GM23248 (cell line): Measurements from ENCODE around the gene IQGAP2. TPM values are rescaled to one million over a fixed set of nuclear protein-coding genes. Genes with fewer than 3 reads are reported as not detected.

Experiments used
- DNase-seq: peaks from one replicate; pipeline ENCODE4 v3.0.0-alpha.2; 2015
- H2AFZ ChIP-seq: fragments of 200-600 bp; sonication (generic); 2 replicates; pipeline ENCODE4 v1.6.1; 2016; ENCODE audit warnings: antibody characterized with exemption
- H3F3A ChIP-seq: fragments of 200-600 bp; sonication (generic); 2 replicates; pipeline ENCODE4 v1.6.1; 2016; ENCODE audit warnings: mild to moderate bottlenecking, antibody characterized with exemption, mixed run types; ENCODE audit not compliant: insufficient read depth
- H3K27ac ChIP-seq: fragments of 200-600 bp; sonication (generic); 2 replicates; pipeline ENCODE4 v1.5.1; 2016; ENCODE audit warnings: mild to moderate bottlenecking
- H3K27me3 ChIP-seq: fragments of 200-600 bp; sonication (generic); replicated peaks from 2 replicates; pipeline ENCODE4 v1.6.1; 2016; ENCODE audit warnings: mild to moderate bottlenecking; ENCODE audit not compliant: insufficient read depth
- H3K36me3 ChIP-seq: fragments of 200-600 bp; sonication (generic); 2 replicates; pipeline ENCODE4 v1.6.1; 2016; ENCODE audit warnings: low read depth, mild to moderate bottlenecking
- H3K4me1 ChIP-seq: fragments of 200-600 bp; sonication (generic); 2 replicates; pipeline ENCODE4 v1.6.1; 2016; ENCODE audit warnings: mild to moderate bottlenecking; ENCODE audit not compliant: insufficient read depth
- H3K4me2 ChIP-seq: fragments of 200-600 bp; sonication (generic); one replicate; pipeline ENCODE4 v1.6.1; 2016; ENCODE audit warnings: mild to moderate bottlenecking; ENCODE audit not compliant: unreplicated experiment
- H3K4me3 ChIP-seq: fragments of 200-600 bp; sonication (generic); 2 replicates; pipeline ENCODE4 v1.5.1; 2016; ENCODE audit warnings: mild to moderate bottlenecking
- H3K79me2 ChIP-seq: fragments of 200-600 bp; sonication (generic); 2 replicates; pipeline ENCODE4 v1.6.1; 2016; ENCODE audit warnings: mild to moderate bottlenecking; ENCODE audit not compliant: insufficient read depth
- H3K9ac ChIP-seq: fragments of 200-600 bp; sonication (generic); 2 replicates; pipeline ENCODE4 v1.6.1; 2016; ENCODE audit warnings: mild to moderate bottlenecking
- H3K9me2 ChIP-seq: fragments of 200-600 bp; sonication (generic); 2 replicates; pipeline ENCODE4 v1.6.1; 2016; ENCODE audit warnings: mixed run types, mild to moderate bottlenecking, moderate library complexity; ENCODE audit not compliant: insufficient read depth
- H3K9me3 ChIP-seq: fragments of 200-600 bp; sonication (generic); one replicate; pipeline ENCODE4 v1.6.1; 2017; ENCODE audit warnings: low read depth
- H4K20me1 ChIP-seq: fragments of 200-600 bp; sonication (generic); 2 replicates; pipeline ENCODE4 v1.6.0; 2016; ENCODE audit not compliant: insufficient read depth
- EZH2 ChIP-seq: fragments of 200-600 bp; sonication (generic); IDR thresholded peaks from 2 replicates; pipeline ENCODE4 v1.6.1; 2018; ENCODE audit warnings: antibody characterized with exemption, mild to moderate bottlenecking; ENCODE audit not compliant: insufficient read depth, poor library complexity, severe bottlenecking
- EZH2phosphoT487 ChIP-seq: fragments of 200-600 bp; sonication (generic); IDR thresholded peaks from 2 replicates; pipeline ENCODE4 v1.6.1; 2018; ENCODE audit warnings: antibody characterized with exemption, moderate library complexity, mild to moderate bottlenecking, low read depth; ENCODE audit not compliant: insufficient read depth
- WGBS, 2 experiments: methylation state at CpG; one replicate each; pipeline ENCODE4 v1.1.6; 2015 to 2017; ENCODE audit warnings: low lambda C conversion rate in 2 of 2, low coverage in 1 of 2; ENCODE audit errors: missing lambda C conversion rate in 2 of 2; 5-methylcytosine and 5-hydroxymethylcytosine counted together
- in situ Hi-C: fragments of 300-500 bp; cut with MboI; formaldehyde crosslinking; loops from 2 replicates; pipeline ENCODE4 v1.15.0; 2020
- polyA plus RNA-seq: library from polyadenylated mRNA; unstranded; fragments of >200 nt; fragmentation: Nextera tagmentation; extraction: Ambion mirVana; gene quantifications from 2 replicates; pipeline ENCODE4 v1.2.1, GENCODE V29; 2016
- total RNA-seq: library from RNA; depleted of rRNA; stranded (reverse); fragments of >200 nt; shearing (Covaris generic); gene quantifications from 2 replicates; pipeline ENCODE4 v1.2.3, GENCODE V29; 2014

The IQGAP2 gene
- total and polyA plus RNA-seq, 2 experiments from 2014 or later = 0.11 TPM; not detected in 1

GRCh38 chr5:76451031-76451701 is 48.1 kb downstream of the IQGAP2 start:
- Histone ChIP-seq H3K27me3 (no peaks in the 10 kb centered on the region; the same call in 1 of the 2 replicates), H3K27ac (no peak overlapping the region), H3K9ac (no peak overlapping the region), H2AFZ (no peak overlapping the region), H3K4me3 (no peak overlapping the region), H3K4me1 (no peaks in the 10 kb centered on the region), H3K79me2 (no peaks in the 10 kb centered on the region), H4K20me1 (no peaks in the 10 kb centered on the region), H3K9me3 (no peaks in the 10 kb centered on the region), H3F3A (no peaks in the 10 kb centered on the region), H3K36me3 (no peaks in the 10 kb centered on the region), H3K4me2 (no peak overlapping the region), H3K9me2 (no peaks in the 10 kb centered on the region)
- in situ Hi-C loops = no loop called here
- no peak for DNase-seq
- 26 to 29% methylated on average over 6 of the region's 6 CpGs for WGBS, 2 experiments
- no peak for TF ChIP-seq EZH2phosphoT487
- TF ChIP-seq EZH2 = no peak

- TF ChIP-seq EZH2 (no peak), EZH2phosphoT487 (no peak)
- DNase-seq = no peak
- Histone ChIP-seq H4K20me1 (no peaks in the 10 kb centered on the region), H3K9me2 (no peaks in the 10 kb centered on the region), H3K27ac (no peak overlapping the region), H2AFZ (no peak overlapping the region), H3K4me3 (no peak overlapping the region), H3K27me3 (no peaks in the 10 kb centered on the region; the same call in 1 of the 2 replicates), H3K9me3 (no peaks in the 10 kb centered on the region), H3F3A (no peaks in the 10 kb centered on the region), H3K4me1 (no peaks in the 10 kb centered on the region), H3K79me2 (no peaks in the 10 kb centered on the region), H3K4me2 (no peak overlapping the region), H3K36me3 (no peaks in the 10 kb centered on the region), H3K9ac (no peak overlapping the region)
- in situ Hi-C loops = no loop called here
- WGBS, 2 experiments = 0% methylated on average over 4 of the region's 4 CpGs
These were observed 52.5 kb downstream of the IQGAP2 start for GRCh38 chr5:76455531-76456133.

- no peak overlapping the region for H2AFZ ChIP-seq
- no peaks in the 10 kb centered on the region for H3K79me2 ChIP-seq
- in situ Hi-C loops = no loop called here
- no peak overlapping the region for H3K9ac ChIP-seq
- no peaks in the 10 kb centered on the region for H3K9me3 ChIP-seq
- H3K4me2 ChIP-seq = no peak overlapping the region
- H3F3A ChIP-seq = no peaks in the 10 kb centered on the region
- H3K27ac ChIP-seq = no peak overlapping the region
- WGBS, 2 experiments = 23 to 43% methylated on average over 4 of the region's 4 CpGs
- H3K4me1 ChIP-seq = no peaks in the 10 kb centered on the region
- TF ChIP-seq EZH2 (no peak), EZH2phosphoT487 (no peak)
- no peak overlapping the region for H3K4me3 ChIP-seq
- no peaks in the 10 kb centered on the region for H3K36me3 ChIP-seq
- DNase-seq = no peak
- no peaks in the 10 kb centered on the region for H4K20me1 ChIP-seq
- no peaks in the 10 kb centered on the region for H3K9me2 ChIP-seq
- no peaks in the 10 kb centered on the region for H3K27me3 ChIP-seq
These were observed 53.2 kb downstream of the IQGAP2 start for GRCh38 chr5:76456258-76456657.

- no peak overlapping the region for H3K9ac ChIP-seq
- no peaks in the 10 kb centered on the region for H3K79me2 ChIP-seq
- H3K4me2 ChIP-seq = no peak overlapping the region
- H3K27ac ChIP-seq = no peak overlapping the region
- no peaks in the 10 kb centered on the region for H3K27me3 ChIP-seq
- H3F3A ChIP-seq = no peaks in the 10 kb centered on the region
- DNase-seq = no peak
- no peak overlapping the region for H2AFZ ChIP-seq
- H3K9me2 ChIP-seq = no peaks in the 10 kb centered on the region
- no peaks in the 10 kb centered on the region for H3K9me3 ChIP-seq
- TF ChIP-seq EZH2 = no peak
- no peak for TF ChIP-seq EZH2phosphoT487
- no peaks in the 10 kb centered on the region for H4K20me1 ChIP-seq
- 12 to 23% methylated on average over 4 of the region's 4 CpGs for WGBS, 2 experiments
- no peaks in the 10 kb centered on the region for H3K36me3 ChIP-seq
- in situ Hi-C loops = no loop called here
- no peak overlapping the region for H3K4me3 ChIP-seq
- H3K4me1 ChIP-seq = no peaks in the 10 kb centered on the region
These were observed 54.8 kb downstream of the IQGAP2 start for GRCh38 chr5:76457674-76458485.
